Stimulated activated CD4-positive, alpha-beta T cell treated with anti-CD3 and anti-CD28 coated beads, Interleukin-12 subunit alpha, Interleukin-12 subunit beta, amount 100 ng/mL, for 48 hours (primary cell): ENCODE data around the gene E2F7.

Source experiments
- DNase-seq, 3 donors: peaks; one replicate each; pipeline ENCODE4 v3.0.0-alpha.2; 2020; ENCODE audit warnings: low read depth in 2 of 3, low spot score in 1 of 3

The E2F7 gene

GRCh38 chr12:77062846-77063461 is 2.4 kb downstream of the E2F7 start:
- no peak for DNase-seq

GRCh38 chr12:77062396-77062795 is 3.0 kb downstream of the E2F7 start:
- DNase-seq, result no peak

- DNase-seq, result no peak
These were observed 4.5 kb downstream of the E2F7 start for GRCh38 chr12:77060883-77061240.

- no peak for DNase-seq
These were observed 5.1 kb downstream of the E2F7 start for GRCh38 chr12:77060136-77060882.

GRCh38 chr12:77058740-77059139 is 6.6 kb downstream of the E2F7 start:
- no peak for DNase-seq

- no peak for DNase-seq
These were observed 10.5 kb downstream of the E2F7 start for GRCh38 chr12:77054851-77055250.

GRCh38 chr12:77053259-77053658 is 12.1 kb downstream of the E2F7 start:
- no peak for DNase-seq

- DNase-seq, result peak in 1 of 3 donors; percentile 14
These were observed 15.5 kb downstream of the E2F7 start for GRCh38 chr12:77049767-77050353.

- DNase-seq, result no peak
These were observed 17.8 kb downstream of the E2F7 start for GRCh38 chr12:77047341-77048109.

GRCh38 chr12:77046468-77046867 is 18.9 kb downstream of the E2F7 start:
- no peak for DNase-seq

- no peak for DNase-seq
These were observed 20.2 kb downstream of the E2F7 start for GRCh38 chr12:77045183-77045582.

GRCh38 chr12:77044721-77045120 is 20.6 kb downstream of the E2F7 start:
- no peak for DNase-seq

- DNase-seq, result no peak
These were observed 22.5 kb downstream of the E2F7 start for GRCh38 chr12:77042833-77043232.

- no peak for DNase-seq
These were observed 25.1 kb downstream of the E2F7 start for GRCh38 chr12:77040231-77040630.

- no peak for DNase-seq
These were observed 30.1 kb downstream of the E2F7 start for GRCh38 chr12:77035226-77035625.

- DNase-seq, result no peak
These were observed 31.5 kb downstream of the E2F7 start for GRCh38 chr12:77033658-77034536.

- DNase-seq, result no peak
These were observed 33.0 kb downstream of the E2F7 start for GRCh38 chr12:77032406-77032805.

- DNase-seq, result no peak
These were observed 33.6 kb downstream of the E2F7 start for GRCh38 chr12:77031745-77032144.

GRCh38 chr12:77025782-77026314 is 39.5 kb downstream of the E2F7 start:
- DNase-seq, result no peak

- DNase-seq, result no peak
These were observed 41.9 kb downstream of the E2F7 start for GRCh38 chr12:77023501-77023900.

GRCh38 chr12:77019920-77020319 is 45.4 kb downstream of the E2F7 start:
- DNase-seq, result no peak
